ENCODE measurements around the gene SULT1C2. TPM values are rescaled to one million over a fixed set of nuclear protein-coding genes. Genes with fewer than 3 reads are reported as not detected.

Gene SULT1C2
- total and polyA plus RNA-seq, 10 of the 15 experiments (the other 5 are each of a cell fraction or from before 2014, with no cell fraction given): 0.03 to 0.07 (median 0.04) TPM; not detected in 7

- ATAC-seq: peak; percentile 29; the same call in 1 of the 3 replicates
- Histone ChIP-seq H3K79me2 (ENCODE audit: control insufficient read depth, insufficient read depth, low read length) (no peaks in the 10 kb centered on the region), H3K4me1 (ENCODE audit: control insufficient read depth, insufficient read depth, low read length) (no peaks in the 10 kb centered on the region), H3K9me3 (replicated peaks; ENCODE audit: control insufficient read depth, insufficient read depth, low read length) (no peaks in the 10 kb centered on the region; the same call in 2 of the 3 replicates), H4K20me1 (ENCODE audit: control insufficient read depth, insufficient read depth) (no peaks in the 10 kb centered on the region), H3K4me3 (no peak overlapping the region), H3K36me3 (ENCODE audit: control insufficient read depth in 2 of 2, insufficient read depth in 2 of 2, low read length in 1 of 2) (no peaks in the 10 kb centered on the region), H3K9ac (ENCODE audit: control insufficient read depth, insufficient read depth, low read length) (no peak overlapping the region), H2AFZ (ENCODE audit: control insufficient read depth, low read depth, low read length) (no peak overlapping the region), H3K27me3 (replicated peaks in 1 of 2; ENCODE audit: control insufficient read depth in 2 of 2, insufficient read depth in 2 of 2, low read length in 1 of 2) (no peaks in the 10 kb centered on the region), H3K27ac (ENCODE audit: control insufficient read depth, insufficient read depth) (no peak overlapping the region), H3K4me2 (ENCODE audit: control insufficient read depth, insufficient read depth) (no peak overlapping the region)
- FAIRE-seq: no peak
- ChIA-PET CTCF (no interaction called here), SMC1A (ENCODE audit: uncharacterized antibody, unreplicated experiment) (no interaction called here), POLR2A (no interaction called here), RAD21 (ENCODE audit: unreplicated experiment) (no interaction called here)
- intact Hi-C loops (cut with micrococcal nuclease; ENCODE audit: unreplicated experiment) (no loop called here), in situ Hi-C loops (cut with MboI) (no loop called here)
- DNase-seq (ENCODE audit: low read depth, low spot score): no peak
- no TSS peak for BruUV-seq (replicated peaks)
- TF ChIP-seq TARDBP (IDR thresholded peaks at IDR 0.05; ENCODE audit: borderline replicate concordance) (no peak), SUPT20H (IDR thresholded peaks at IDR 0.05; ENCODE audit: borderline replicate concordance, control insufficient read depth, low read depth, low read length) (no peak), NFYA (IDR thresholded peaks at IDR 0.05; ENCODE audit: borderline replicate concordance, low read depth, low read length) (no peak), SRF (IDR thresholded peaks at IDR 0.05; ENCODE audit: low read depth in 2 of 2, low read length in 2 of 2) (no peak), USF2 (IDR thresholded peaks at IDR 0.05; ENCODE audit: borderline replicate concordance, low read depth, low read length) (no peak), NFIC (IDR thresholded peaks at IDR 0.05; ENCODE audit: low read depth, low read length) (no peak), YY1 (IDR thresholded peaks at IDR 0.05; ENCODE audit: low read depth, low read length) (no peak), E2F8 (IDR thresholded peaks at IDR 0.05; ENCODE audit: low read depth, partially characterized antibody) (no peak), IRF3 (IDR thresholded peaks at IDR 0.05) (no peak), RFX5 (IDR thresholded peaks at IDR 0.05; ENCODE audit: low read depth, low read length) (no peak), ELK1 (IDR thresholded peaks at IDR 0.05; ENCODE audit: low read depth, low read length) (no peak), ZBTB33 (IDR thresholded peaks at IDR 0.05) (no peak), RB1 (IDR thresholded peaks at IDR 0.05; ENCODE audit: borderline replicate concordance) (no peak), POLR2A (IDR thresholded peaks at IDR 0.05; ENCODE audit: low read depth, low read length) (no peak), SMAD1 (IDR thresholded peaks at IDR 0.05; ENCODE audit: low read depth, partially characterized antibody) (no peak)
Measured at GRCh38 chr2:108315444-108315934, 26.8 kb downstream of the SULT1C2 start.
